Endothelial cell of umbilical vein (primary cell): ENCODE data around the gene HCFC1. TPM values are rescaled to one million over a fixed set of nuclear protein-coding genes. Genes with fewer than 3 reads are reported as not detected.

Experiments
- BruUV-seq: library from RNA; stranded (reverse); fragments of 400-500 nt; replicated peaks from 2 replicates; lab custom pipeline; 2021; lab: Mats Ljungman, UMichigan
- CTCF ChIA-PET: fragments of 300-600, 350-600 bp; sonication (Branson Sonifier 250); formaldehyde crosslinking; loops from one replicate; lab custom pipeline; 2021; ENCODE audit warnings: antibody characterized with exemption, inconsistent platforms; lab: Charles Lee
- POLR2A ChIA-PET: fragments of 300-600, 350-600 bp; sonication (Branson Sonifier 250); formaldehyde crosslinking; loops from one replicate; lab custom pipeline; 2021; ENCODE audit warnings: antibody characterized with exemption, inconsistent platforms; lab: Charles Lee
- DNase-seq: peaks from one replicate; pipeline ENCODE4 v3.0.0-alpha.2; 2011; ENCODE audit warnings: low read depth, low spot score
- FAIRE-seq: peaks from 2 replicates; lab custom pipeline; 2011; peaks lifted over from hg19 to GRCh38; lab: Jason Lieb, UNC
- H2AFZ ChIP-seq: 2 replicates; pipeline ENCODE4 v1.6.0; 2012; ENCODE audit warnings: low read depth, low read length, control low read depth, inconsistent platforms
- H3K27ac ChIP-seq: 2 replicates; pipeline ENCODE4 v1.5.1; 2011; ENCODE audit warnings: low read depth, mild to moderate bottlenecking, control low read depth, low read length, moderate library complexity; ENCODE audit not compliant: insufficient read depth
- H3K27me3 ChIP-seq, 2 experiments: 2 replicates each; pipeline versions ENCODE4 v1.6.0 to v1.6.1; 2011; ENCODE audit warnings: low read length in 2 of 2, mixed read lengths in 1 of 2; ENCODE audit not compliant: control insufficient read depth in 2 of 2, insufficient read depth in 2 of 2
- H3K36me3 ChIP-seq, 2 experiments: 2 replicates in 1 of 2; 3 replicates in 1 of 2; pipeline ENCODE4 v1.5.1; 2011; ENCODE audit warnings: low read length in 2 of 2, mild to moderate bottlenecking in 1 of 2, moderate library complexity in 1 of 2; ENCODE audit not compliant: control insufficient read depth in 2 of 2, insufficient read depth in 2 of 2; ENCODE audit errors: extremely low read depth in 1 of 2
- H3K4me1 ChIP-seq: 3 replicates; pipeline ENCODE4 v1.5.1; 2011; ENCODE audit warnings: mild to moderate bottlenecking, low read length; ENCODE audit not compliant: control insufficient read depth, insufficient read depth; ENCODE audit errors: extremely low read depth
- H3K4me2 ChIP-seq: 2 replicates; pipeline ENCODE4 v1.6.1; 2011; ENCODE audit warnings: low read length, control low read depth, mixed read lengths; ENCODE audit not compliant: insufficient read depth
- H3K4me3 ChIP-seq, 3 experiments: fragments of 200-600 bp in 1 of 3; sonication (generic), shearing (Covaris generic) in 1 of 3; replicated peaks in 1 of 3; 2 replicates each; pipeline ENCODE4 v1.5.1; 2011 to 2016; ENCODE audit warnings: control low read depth in 3 of 3, low read length in 3 of 3, mild to moderate bottlenecking in 2 of 3, inconsistent platforms in 1 of 3, low read depth in 1 of 3, moderate library complexity in 1 of 3; ENCODE audit not compliant: insufficient read depth in 1 of 3
- H3K79me2 ChIP-seq: 2 replicates; pipeline ENCODE4 v1.6.0; 2012; ENCODE audit warnings: low read length, inconsistent platforms; ENCODE audit not compliant: control insufficient read depth, insufficient read depth
- H3K9ac ChIP-seq: replicated peaks from 2 replicates; pipeline ENCODE3; 2011; ENCODE audit warnings: low read length, control low read depth; ENCODE audit not compliant: insufficient read depth; ENCODE audit errors: extremely low read depth
- H3K9me1 ChIP-seq: replicated peaks from 3 replicates; pipeline ENCODE4 v1.6.0; 2011; ENCODE audit warnings: mild to moderate bottlenecking, low read length; ENCODE audit not compliant: control insufficient read depth, insufficient read depth; ENCODE audit errors: extremely low read depth
- H3K9me3 ChIP-seq: replicated peaks from 2 replicates; pipeline ENCODE4 v1.5.1; 2012; ENCODE audit warnings: low read length, inconsistent platforms; ENCODE audit not compliant: control insufficient read depth, insufficient read depth
- H4K20me1 ChIP-seq: replicated peaks from 2 replicates; pipeline ENCODE3; 2011; ENCODE audit warnings: mild to moderate bottlenecking, low read length; ENCODE audit not compliant: control insufficient read depth, insufficient read depth; ENCODE audit errors: extremely low read depth
- CTCF ChIP-seq, 2 donors: IDR thresholded peaks; 1 replicate in 1 of 2; 2 replicates in 1 of 2; pipeline ENCODE4 v1.5.1; 2011; ENCODE audit warnings: low read length in 2 of 2, mild to moderate bottlenecking in 2 of 2, moderate library complexity in 2 of 2, control low read depth in 1 of 2, inconsistent platforms in 1 of 2, low read depth in 1 of 2; ENCODE audit not compliant: insufficient read depth in 1 of 2; ENCODE audit errors: extremely low read depth in 1 of 2
- EZH2 ChIP-seq: IDR thresholded peaks from 2 replicates; pipeline ENCODE4 v1.6.1; 2012; ENCODE audit warnings: borderline replicate concordance, low read depth, mild to moderate bottlenecking, moderate library complexity, low read length, inconsistent platforms; ENCODE audit not compliant: severe bottlenecking
- FOS ChIP-seq: IDR thresholded peaks from 2 replicates; pipeline ENCODE4 v1.6.1; 2011; ENCODE audit warnings: mild to moderate bottlenecking, low read length, moderate library complexity, borderline replicate concordance; ENCODE audit not compliant: insufficient read depth
- GATA2 ChIP-seq: IDR thresholded peaks from 2 replicates; pipeline ENCODE4 v1.7.0; 2011; ENCODE audit warnings: low read depth, mild to moderate bottlenecking, moderate library complexity, mixed read lengths, low read length; ENCODE audit not compliant: insufficient read length, insufficient read depth
- JUN ChIP-seq: IDR thresholded peaks from 2 replicates; pipeline ENCODE4 v1.6.1; 2011; ENCODE audit warnings: borderline replicate concordance, low read depth; ENCODE audit not compliant: insufficient read length, insufficient read depth
- MAX ChIP-seq: IDR thresholded peaks from 2 replicates; pipeline ENCODE4 v1.6.1; 2011; ENCODE audit not compliant: insufficient read depth, insufficient read length
- MYC ChIP-seq: IDR thresholded peaks from one replicate; pipeline ENCODE4 v1.6.1; 2011; ENCODE audit warnings: mild to moderate bottlenecking, low read depth, low read length
- POLR2A ChIP-seq: IDR thresholded peaks from 2 replicates; pipeline ENCODE4 v1.6.1; 2012; ENCODE audit warnings: low read depth, mild to moderate bottlenecking, control low read depth, low read length
- POLR2AphosphoS5 ChIP-seq: IDR thresholded peaks from 2 replicates; pipeline ENCODE4 v1.6.1; 2012; ENCODE audit warnings: low read depth, mild to moderate bottlenecking, control low read depth, low read length, moderate library complexity; ENCODE audit not compliant: insufficient read depth
- dilution Hi-C: fragments of 300-500 bp; cut with MboI; formaldehyde crosslinking; loops from one replicate; pipeline ENCODE4 v1.15.0; 2019; ENCODE audit warnings: low sequenced_read_pairs; ENCODE audit not compliant: extremely low pct_ligation_motif_present
- intact Hi-C: fragments of 100-400 bp; cut with micrococcal nuclease; formaldehyde crosslinking; loops from one replicate; pipeline ENCODE4 v1.10.0; 2022
- polyA plus RNA-seq, 4 experiments: library from polyadenylated mRNA; depleted of rRNA in 3 of 4; stranded (reverse) in 3 of 4; unstranded in 1 of 4; fragments of >200 nt; gene quantifications; 2 replicates each; pipeline versions ENCODE4 v1.2.1 to v1.2.3, GENCODE V29; 2011 to 2012; ENCODE audit warnings: missing spikeins in 1 of 4
- total RNA-seq: library from RNA; stranded (reverse); gene quantifications from 2 replicates; pipeline ENCODE4 v1.2.3, GENCODE V29; 2021

HCFC1 gene
- total and polyA plus RNA-seq, 2 donors (not counting 3 experiments of a cell fraction or from before 2014, with no cell fraction given), result 15.9 to 85.9 TPM

- FAIRE-seq (no peak), DNase-seq (no peak)
- intact Hi-C loops, result loop anchor here (1.0 to 2.0 kb wide), 2 partner anchors 15 to 44 kb away; no protein-coding TSS in a partner anchor
- H3K79me2 ChIP-seq, result peaks cover 75% of the 10 kb centered on the region
- H3K36me3 ChIP-seq, result peaks cover 0 to 2% of the 10 kb centered on the region in 2 experiments
- H3K9me3 ChIP-seq, result no peaks in the 10 kb centered on the region
- H3K27me3 ChIP-seq, result no peaks in the 10 kb centered on the region
- TF ChIP-seq POLR2A, result no peak
- TF ChIP-seq EZH2, result no peak
- TF ChIP-seq GATA2, result no peak
- TF ChIP-seq POLR2AphosphoS5, result no peak
- no peak for TF ChIP-seq CTCF (IDR thresholded peaks at IDR 0.05; ENCODE audit: extremely low read depth in 1 of 2, insufficient read depth in 1 of 2, low read depth in 1 of 2, low read length in 2 of 2)
- no peak for TF ChIP-seq MYC
- no peak for TF ChIP-seq FOS
- no peak for TF ChIP-seq MAX
- TF ChIP-seq JUN, result no peak
- no peak overlapping the region for H3K9ac ChIP-seq
- dilution Hi-C loops, result no loop called here
- no peak overlapping the region for H3K27ac ChIP-seq
- no TSS peak for BruUV-seq
- peaks cover 31% of the 10 kb centered on the region for H3K4me1 ChIP-seq
- CTCF ChIA-PET, result interaction anchor here (1.3 to 1.9 kb wide), 3 partner anchors 21 to 46 kb away, joined by 4 to 6 read pairs (median 6); no protein-coding TSS in a partner anchor
- H3K4me2 ChIP-seq, result peak overlapping the region; percentile 70
- H3K4me3 ChIP-seq, result peak overlapping the region in 1 of 3 experiments; percentile 27
- no peak overlapping the region for H2AFZ ChIP-seq
- no peaks in the 10 kb centered on the region for H4K20me1 ChIP-seq
- H3K9me1 ChIP-seq, result no peaks in the 10 kb centered on the region
- POLR2A ChIA-PET, result no interaction called here
Measured at GRCh38 chrX:153968255-153968654, 3.4 kb downstream of the HCFC1 start.
